HG03575 (cell line): ENCODE measurements around the gene TEK.

Experiments used
- ATAC-seq: cut with Tn5 transposase; IDR thresholded peaks from one replicate; pipeline ENCODE4 v1.9.1; 2021; ENCODE audit not compliant: unreplicated experiment, insufficient number of reproducible peaks, low FRiP score; ENCODE audit errors: extremely low read depth

Gene TEK

DNA sequence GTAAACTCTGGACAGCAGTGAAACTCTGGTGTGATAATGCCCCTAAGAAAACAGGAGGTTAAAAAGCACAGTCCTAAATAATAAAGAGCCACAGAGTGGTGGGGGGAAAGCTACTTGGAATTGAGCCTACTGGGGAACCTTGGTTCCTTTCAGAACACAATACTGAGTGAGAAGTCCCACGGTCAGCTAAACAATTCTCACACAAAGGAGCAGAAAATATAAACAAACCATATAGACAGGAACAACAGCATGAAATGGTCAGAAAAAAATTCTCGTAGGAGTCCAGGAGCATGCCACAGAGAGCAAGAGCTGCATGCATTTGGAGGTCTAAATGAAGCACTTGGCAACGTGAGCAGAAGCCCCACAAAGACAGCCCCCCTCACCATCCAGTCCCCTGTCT, 56.0 kb downstream of the TEK start:
- ATAC-seq: no peak

DNA sequence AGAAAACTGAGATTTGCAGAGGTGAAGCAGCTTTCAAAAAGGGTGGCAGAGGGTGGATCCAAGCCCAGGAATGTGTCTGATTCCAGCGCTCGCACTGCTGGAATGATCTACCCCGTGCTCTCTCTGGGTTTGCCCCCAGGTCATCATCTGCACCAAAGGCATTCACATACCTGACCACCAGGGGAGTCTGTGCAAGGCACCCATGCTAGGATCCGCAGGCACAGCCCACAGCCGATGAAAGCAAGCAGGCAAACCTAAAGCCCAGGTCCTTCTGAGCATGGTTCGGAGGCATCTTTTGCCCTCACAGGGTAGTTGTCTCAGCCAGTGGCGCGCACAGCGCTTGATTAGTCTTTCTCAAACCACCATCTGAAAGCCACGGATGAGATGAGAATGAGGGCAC, 56.6 kb downstream of the TEK start:
- ATAC-seq: no peak

GRCh38 chr9:27168496-27168895, 59.5 kb downstream of the TEK start:
- ATAC-seq: no peak

GRCh38 chr9:27168951-27169350, 59.9 kb downstream of the TEK start:
- no peak for ATAC-seq

GRCh38 chr9:27176971-27177370, 67.9 kb downstream of the TEK start:
- ATAC-seq: no peak

- no peak for ATAC-seq
These were observed 70.3 kb downstream of the TEK start for GRCh38 chr9:27179245-27179865.

GRCh38 chr9:27181381-27181780, 72.4 kb downstream of the TEK start:
- ATAC-seq: no peak

DNA sequence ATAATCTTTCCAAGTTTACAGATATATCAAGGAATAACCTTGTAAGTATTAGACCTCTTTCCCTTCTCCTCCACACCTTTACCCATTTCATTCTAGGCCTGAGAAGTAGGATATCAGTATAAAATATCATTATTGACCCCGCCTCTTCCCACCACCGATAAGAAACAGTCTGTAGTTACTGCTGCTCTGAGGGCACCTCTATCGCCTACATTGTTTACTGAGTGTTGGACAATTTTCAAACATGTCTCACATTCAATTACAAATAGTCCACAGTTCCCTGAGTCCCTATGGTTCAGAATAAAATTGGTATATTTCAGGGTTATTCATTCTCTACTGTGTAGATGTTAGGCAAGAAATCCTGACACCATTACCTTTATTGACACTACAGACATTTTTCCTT, 73.4 kb downstream of the TEK start:
- no peak for ATAC-seq

DNA sequence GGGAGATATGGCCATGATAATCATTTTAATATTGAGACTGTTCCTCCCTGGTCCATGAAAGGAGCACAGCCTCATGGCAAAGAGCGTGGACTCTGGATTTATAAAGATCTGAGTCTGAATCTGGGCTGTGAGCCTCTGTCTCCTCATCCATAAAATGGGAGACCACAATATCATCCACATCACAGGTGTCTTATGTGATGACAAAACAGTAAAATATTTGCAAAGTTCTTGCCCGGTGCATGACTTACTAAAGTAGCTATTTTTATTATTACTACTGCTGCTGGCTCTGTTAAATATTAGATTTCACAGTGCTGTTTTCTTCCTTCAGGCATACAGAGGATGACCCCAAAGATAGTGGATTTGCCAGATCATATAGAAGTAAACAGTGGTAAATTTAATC, 74.1 kb downstream of the TEK start:
- no peak for ATAC-seq

- no peak for ATAC-seq
These were observed 74.7 kb downstream of the TEK start for GRCh38 chr9:27183701-27184100.

DNA sequence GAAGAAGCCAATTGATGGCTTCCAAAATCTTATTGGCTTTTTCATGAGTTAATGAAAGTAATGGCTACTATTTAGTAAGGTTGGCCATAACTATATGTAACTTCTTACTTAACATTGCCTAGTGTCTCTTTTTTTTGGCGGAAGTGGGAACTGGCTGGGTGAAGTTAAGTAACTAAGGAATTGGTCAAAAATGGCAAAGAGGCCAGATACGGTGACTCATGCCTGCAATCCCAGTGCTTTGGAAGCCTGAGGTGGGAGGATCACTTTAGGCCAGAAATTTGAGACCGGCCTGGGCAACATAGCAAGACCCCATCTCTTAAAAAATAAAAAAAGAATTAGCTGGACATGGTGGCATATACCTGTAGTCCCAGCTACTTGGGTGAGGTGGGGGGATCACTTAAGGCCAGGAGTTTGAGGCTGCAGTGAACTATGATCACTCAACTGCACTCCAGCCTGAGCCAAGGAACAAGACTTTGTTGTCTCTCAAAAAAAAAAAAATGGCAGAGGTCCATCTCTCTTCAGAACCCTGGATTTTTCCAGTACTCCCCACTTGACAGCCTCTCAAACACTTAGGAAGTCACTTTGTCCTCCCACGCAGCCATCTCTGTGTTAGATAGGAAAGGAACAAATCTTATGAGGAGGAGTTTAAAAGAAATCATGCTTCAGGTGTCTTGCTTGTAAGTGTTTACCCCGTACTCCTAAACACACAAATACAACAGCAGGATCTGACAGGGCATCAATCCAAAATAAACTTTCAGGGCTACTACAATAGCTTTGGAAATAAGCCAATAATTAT, 75.7 kb downstream of the TEK start:
- ATAC-seq: no peak

GRCh38 chr9:27188426-27188825, 79.4 kb downstream of the TEK start:
- ATAC-seq: no peak

DNA sequence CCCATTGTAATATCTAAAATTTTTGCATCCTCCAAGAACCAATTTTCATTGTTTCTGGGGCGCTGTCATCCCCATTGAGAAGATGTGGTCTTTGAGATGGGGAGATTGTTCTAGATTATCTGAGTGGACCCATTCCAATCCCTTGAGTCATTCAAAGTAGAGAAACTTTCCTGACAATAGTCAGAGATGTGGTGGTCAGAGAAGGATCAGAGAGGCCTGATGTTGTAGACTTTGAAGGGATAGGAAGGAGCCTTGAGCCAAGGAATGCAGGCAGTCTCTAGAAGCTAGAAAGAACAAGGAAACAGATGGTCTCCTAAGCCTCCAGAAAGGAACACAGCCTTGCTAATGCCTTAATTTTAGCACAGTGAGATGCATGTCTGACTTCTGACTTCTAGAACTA, 80.4 kb downstream of the TEK start:
- ATAC-seq: no peak

- ATAC-seq: no peak
These were observed 83.4 kb downstream of the TEK start for GRCh38 chr9:27192291-27192960.

DNA sequence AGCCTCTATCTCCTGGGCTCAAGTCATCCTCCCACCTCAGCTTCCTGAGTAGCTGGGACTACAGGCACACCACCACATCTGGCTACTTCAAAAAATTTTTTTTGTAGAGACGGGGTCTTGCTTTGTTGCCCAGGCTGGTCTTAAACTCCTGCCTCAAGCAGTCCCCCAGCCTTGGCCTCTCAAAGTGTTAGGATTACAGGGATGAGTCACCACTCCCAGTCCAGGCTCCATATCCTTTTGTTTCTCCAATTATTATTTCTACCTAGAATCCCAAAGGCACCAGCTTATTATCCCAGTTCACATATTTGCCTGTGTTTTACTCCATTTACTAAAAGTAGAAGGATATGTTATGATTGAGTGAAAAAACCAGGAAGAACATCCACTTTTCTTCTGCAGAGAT, 84.9 kb downstream of the TEK start:
- no peak for ATAC-seq

GRCh38 chr9:27194401-27195091, 85.5 kb downstream of the TEK start:
- ATAC-seq: no peak

- ATAC-seq: no peak
These were observed 86.2 kb downstream of the TEK start for GRCh38 chr9:27195191-27195590.

- ATAC-seq: no peak
These were observed 87.4 kb downstream of the TEK start for GRCh38 chr9:27196383-27196782.

DNA sequence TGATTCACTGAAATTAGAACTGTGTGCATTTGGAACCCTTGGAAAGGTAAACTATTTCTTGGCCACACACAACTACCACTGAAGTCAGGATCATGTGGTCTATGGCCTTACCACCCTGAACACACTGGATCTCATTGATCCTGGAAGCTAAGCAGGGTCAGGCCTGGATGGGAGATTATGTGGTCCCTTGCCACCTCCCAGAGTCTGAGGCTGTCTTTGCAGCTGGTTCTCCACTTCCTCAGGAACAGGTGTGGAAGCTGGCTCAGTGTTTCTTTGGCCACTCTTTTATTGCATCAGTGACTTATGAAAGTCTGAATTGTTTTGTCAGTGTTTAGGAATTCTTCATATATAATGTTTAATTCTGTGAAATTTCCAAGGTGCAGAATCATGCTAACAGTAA, 89.2 kb downstream of the TEK start:
- no peak for ATAC-seq

DNA sequence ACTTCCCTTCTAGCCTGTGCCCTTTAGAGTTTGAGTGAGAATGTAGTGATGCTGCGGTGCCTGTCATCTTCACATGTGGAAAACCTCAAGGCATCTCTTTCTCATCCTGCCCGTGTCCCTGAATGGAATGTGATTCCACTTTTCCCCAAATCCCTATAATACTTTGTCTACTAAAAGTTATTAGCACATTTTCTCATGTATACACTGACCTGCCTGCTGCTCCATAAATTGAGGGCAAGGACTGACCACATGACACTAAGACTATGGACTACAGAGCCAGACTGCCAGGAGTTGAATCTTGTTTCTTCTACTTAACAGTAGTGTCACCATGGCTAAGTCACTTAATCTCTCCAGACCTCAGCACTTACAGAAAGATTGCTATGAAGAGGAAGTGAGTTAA, 93.0 kb downstream of the TEK start:
- ATAC-seq: no peak
